H9 (cell line): ENCODE results near the gene CAB39L. TPM values are rescaled to one million over a fixed set of nuclear protein-coding genes. Genes with fewer than 3 reads are reported as not detected.
A peak's percentile ranks its signal among the peaks of the same experiment; 100 is the strongest.

Source experiments
- DNase-seq: peaks from one replicate; pipeline ENCODE4 v3.0.0-alpha.2; 2017
- H2AFZ ChIP-seq: one replicate; pipeline ENCODE4 v1.6.1; 2013; ENCODE audit warnings: mild to moderate bottlenecking, low read length, control low read depth, moderate library complexity
- H2AK5ac ChIP-seq: 2 replicates; pipeline ENCODE4 v1.6.1; 2013; ENCODE audit warnings: low read length, control low read depth, mixed read lengths; ENCODE audit not compliant: insufficient read length
- H2BK120ac ChIP-seq: one replicate; pipeline ENCODE4 v1.6.1; 2013; ENCODE audit warnings: low read depth, mild to moderate bottlenecking, low read length, control low read depth, inconsistent platforms; ENCODE audit not compliant: poor library complexity, severe bottlenecking
- H2BK12ac ChIP-seq: 2 replicates; pipeline ENCODE4 v1.6.1; 2013; ENCODE audit warnings: low read length, control low read depth, mixed read lengths, low read depth; ENCODE audit not compliant: insufficient read length
- H2BK15ac ChIP-seq: 2 replicates; pipeline ENCODE4 v1.6.1; 2013; ENCODE audit warnings: low read depth, low read length, control low read depth
- H2BK20ac ChIP-seq: one replicate; pipeline ENCODE4 v1.6.1; 2013; ENCODE audit warnings: low read depth, mild to moderate bottlenecking, low read length, control low read depth, inconsistent platforms; ENCODE audit not compliant: poor library complexity, severe bottlenecking
- H2BK5ac ChIP-seq: 2 replicates; pipeline ENCODE4 v1.6.1; 2013; ENCODE audit warnings: low read length, control low read depth, mixed read lengths; ENCODE audit not compliant: insufficient read length
- H3K14ac ChIP-seq: 2 replicates; pipeline ENCODE4 v1.6.1; 2013; ENCODE audit warnings: low read length, control low read depth; ENCODE audit not compliant: insufficient read depth
- H3K18ac ChIP-seq: 2 replicates; pipeline ENCODE4 v1.6.1; 2013; ENCODE audit warnings: low read depth, mild to moderate bottlenecking, mixed read lengths, low read length, control low read depth; ENCODE audit not compliant: insufficient read length
- H3K23ac ChIP-seq: 2 replicates; pipeline ENCODE4 v1.6.1; 2013; ENCODE audit warnings: low read length, control low read depth, mixed read lengths, low read depth; ENCODE audit not compliant: insufficient read length
- H3K23me2 ChIP-seq: 2 replicates; pipeline ENCODE4 v1.6.1; 2013; ENCODE audit warnings: low read depth, mild to moderate bottlenecking, mixed read lengths, low read length, control low read depth; ENCODE audit not compliant: insufficient read length, poor library complexity, severe bottlenecking
- H3K27ac ChIP-seq: 2 replicates; pipeline ENCODE4 v1.5.1; 2013; ENCODE audit warnings: low read length, control low read depth, mixed read lengths, low read depth; ENCODE audit not compliant: insufficient read length
- H3K27me3 ChIP-seq: 2 replicates; pipeline ENCODE4 v1.6.1; 2013; ENCODE audit warnings: low read length, control low read depth, inconsistent platforms; ENCODE audit not compliant: insufficient read depth
- H3K4ac ChIP-seq: 2 replicates; pipeline ENCODE4 v1.6.1; 2013; ENCODE audit warnings: low read depth, mild to moderate bottlenecking, control low read depth, inconsistent platforms, low read length, moderate library complexity
- H3K4me1 ChIP-seq: 2 replicates; pipeline ENCODE4 v1.6.1; 2013; ENCODE audit warnings: low read length, control low read depth, inconsistent platforms; ENCODE audit not compliant: insufficient read depth
- H3K4me2 ChIP-seq: 2 replicates; pipeline ENCODE4 v1.6.1; 2013; ENCODE audit warnings: low read length, control low read depth, mixed read lengths; ENCODE audit not compliant: insufficient read length, insufficient read depth
- H3K56ac ChIP-seq: 2 replicates; pipeline ENCODE4 v1.6.1; 2013; ENCODE audit warnings: low read depth, mild to moderate bottlenecking, mixed read lengths, low read length, control low read depth; ENCODE audit not compliant: insufficient read length
- H3K79me1 ChIP-seq: 2 replicates; pipeline ENCODE4 v1.6.1; 2013; ENCODE audit warnings: low read depth, mild to moderate bottlenecking, moderate library complexity, low read length, control low read depth, inconsistent platforms; ENCODE audit not compliant: insufficient read depth, poor library complexity, severe bottlenecking
- H3K79me2 ChIP-seq: 2 replicates; pipeline ENCODE4 v1.6.1; 2013; ENCODE audit warnings: low read length, control low read depth, inconsistent platforms; ENCODE audit not compliant: insufficient read depth
- H3K9ac ChIP-seq: 2 replicates; pipeline ENCODE4 v1.6.1; 2013; ENCODE audit warnings: low read length, control low read depth, mixed read lengths; ENCODE audit not compliant: insufficient read length; ENCODE audit errors: extremely low read depth
- H3K9me3 ChIP-seq: one replicate; pipeline ENCODE4 v1.6.1; 2013; ENCODE audit warnings: low read depth, low read length, inconsistent platforms; ENCODE audit not compliant: control insufficient read depth
- H3T11ph ChIP-seq: one replicate; pipeline ENCODE4 v1.6.1; 2013; ENCODE audit warnings: mild to moderate bottlenecking, low read length, control low read depth, inconsistent platforms
- H4K20me1 ChIP-seq: one replicate; pipeline ENCODE4 v1.6.1; 2013; ENCODE audit not compliant: control insufficient read depth, insufficient read length, insufficient read depth
- H4K5ac ChIP-seq: 2 replicates; pipeline ENCODE4 v1.6.1; 2013; ENCODE audit warnings: low read depth, mild to moderate bottlenecking, mixed read lengths, low read length, control low read depth; ENCODE audit not compliant: insufficient read length
- H4K8ac ChIP-seq: replicated peaks from 2 replicates; pipeline ENCODE4 v1.6.1; 2013; ENCODE audit warnings: low read length, control low read depth, mixed read lengths, low read depth; ENCODE audit not compliant: insufficient read length
- H4K91ac ChIP-seq: 2 replicates; pipeline ENCODE4 v1.6.1; 2013; ENCODE audit warnings: low read depth, mild to moderate bottlenecking, moderate library complexity, mixed read lengths, low read length, control low read depth; ENCODE audit not compliant: insufficient read length
- H3K27ac Mint-ChIP-seq, 3 experiments: 2 replicates in 2 of 3; 3 replicates in 1 of 3; pipeline ENCODE4 v1.8.0; 2020 to 2021; ENCODE audit warnings: mixed read lengths in 3 of 3, mild to moderate bottlenecking in 1 of 3, moderate library complexity in 1 of 3
- H3K27me3 Mint-ChIP-seq: 2 replicates; pipeline ENCODE4 v1.8.0; 2021; ENCODE audit warnings: low read depth, mild to moderate bottlenecking, moderate library complexity, mixed read lengths
- H3K36me3 Mint-ChIP-seq, 3 experiments: 2 replicates in 2 of 3; 3 replicates in 1 of 3; pipeline ENCODE4 v1.8.0; 2020 to 2021; ENCODE audit warnings: low read depth in 3 of 3, mixed read lengths in 3 of 3; ENCODE audit not compliant: insufficient read depth in 1 of 3
- H3K4me1 Mint-ChIP-seq, 2 experiments: 2 replicates each; pipeline ENCODE4 v1.8.0; 2020; ENCODE audit warnings: mixed read lengths in 2 of 2
- H3K4me3 Mint-ChIP-seq, 2 experiments: 2 replicates in 1 of 2; 3 replicates in 1 of 2; pipeline ENCODE4 v1.8.0; 2020 to 2021; ENCODE audit warnings: mild to moderate bottlenecking in 2 of 2, mixed read lengths in 2 of 2, moderate library complexity in 1 of 2
- H3K9me3 Mint-ChIP-seq, 2 experiments: 2 replicates in 1 of 2; 3 replicates in 1 of 2; pipeline ENCODE4 v1.8.0; 2020; ENCODE audit warnings: mild to moderate bottlenecking in 2 of 2, mixed read lengths in 2 of 2, moderate library complexity in 1 of 2
- WGBS: extraction: QIAGEN DNeasy Blood & Tissue Kit; methylation state at CpG from one replicate; pipeline ENCODE4 v1.1.7; 2013; ENCODE audit warnings: missing lambda C conversion rate, low lambda C conversion rate, mixed read lengths; ENCODE audit not compliant: insufficient read length; ENCODE audit errors: extremely low coverage; 5-methylcytosine and 5-hydroxymethylcytosine counted together
- total RNA-seq: library from RNA; stranded (reverse); gene quantifications from 2 replicates; pipeline ENCODE4 v1.2.1, GENCODE V29; 2021
- TF ChIP-seq, protein P1 (sequence below): fragments of 200-600 bp; sonication (generic); conservative IDR thresholded peaks from 3 replicates; pipeline ENCODE4 v1.8.0; 2021; ENCODE audit warnings: antibody characterized with exemption, mild to moderate bottlenecking

The CAB39L gene
- total RNA-seq, 1 experiment from 2014 or later: 6.0 TPM

- TF ChIP-seq, protein P1, sequence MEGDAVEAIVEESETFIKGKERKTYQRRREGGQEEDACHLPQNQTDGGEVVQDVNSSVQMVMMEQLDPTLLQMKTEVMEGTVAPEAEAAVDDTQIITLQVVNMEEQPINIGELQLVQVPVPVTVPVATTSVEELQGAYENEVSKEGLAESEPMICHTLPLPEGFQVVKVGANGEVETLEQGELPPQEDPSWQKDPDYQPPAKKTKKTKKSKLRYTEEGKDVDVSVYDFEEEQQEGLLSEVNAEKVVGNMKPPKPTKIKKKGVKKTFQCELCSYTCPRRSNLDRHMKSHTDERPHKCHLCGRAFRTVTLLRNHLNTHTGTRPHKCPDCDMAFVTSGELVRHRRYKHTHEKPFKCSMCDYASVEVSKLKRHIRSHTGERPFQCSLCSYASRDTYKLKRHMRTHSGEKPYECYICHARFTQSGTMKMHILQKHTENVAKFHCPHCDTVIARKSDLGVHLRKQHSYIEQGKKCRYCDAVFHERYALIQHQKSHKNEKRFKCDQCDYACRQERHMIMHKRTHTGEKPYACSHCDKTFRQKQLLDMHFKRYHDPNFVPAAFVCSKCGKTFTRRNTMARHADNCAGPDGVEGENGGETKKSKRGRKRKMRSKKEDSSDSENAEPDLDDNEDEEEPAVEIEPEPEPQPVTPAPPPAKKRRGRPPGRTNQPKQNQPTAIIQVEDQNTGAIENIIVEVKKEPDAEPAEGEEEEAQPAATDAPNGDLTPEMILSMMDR: no peak
- Mint-ChIP-seq H3K9me3 (no peaks in the 10 kb centered on the region; a peak in 1 of 5 replicates), H3K4me3 (no peak overlapping the region), H3K27me3 (no peaks in the 10 kb centered on the region; the same call in 1 of the 2 replicates), H3K27ac (peak overlapping the region in 1 of 3 experiments; percentile 3; a peak in 1 of 7 replicates), H3K4me1 (peaks cover 29 to 39% of the 10 kb centered on the region in 2 experiments), H3K36me3 (no peaks in the 10 kb centered on the region; a peak in 1 of 7 replicates)
- no peaks in the 10 kb centered on the region for H3K79me1 ChIP-seq
- no peak overlapping the region for H2BK5ac ChIP-seq
- H2BK120ac ChIP-seq: no peak overlapping the region
- no peak for DNase-seq
- no peak overlapping the region for H3K4me2 ChIP-seq
- no peak overlapping the region for H4K91ac ChIP-seq
- no peaks in the 10 kb centered on the region for H3K79me2 ChIP-seq
- H3K27me3 ChIP-seq: no peaks in the 10 kb centered on the region
- no CpG with 5 or more reads among the region's 4 CpGs for WGBS
- H4K5ac ChIP-seq: no peak overlapping the region
- no peaks in the 10 kb centered on the region for H3K23me2 ChIP-seq
- no peak overlapping the region for H2AK5ac ChIP-seq
- H4K20me1 ChIP-seq: no peaks in the 10 kb centered on the region
- H2BK12ac ChIP-seq: no peak overlapping the region
- H3K4me1 ChIP-seq: no peaks in the 10 kb centered on the region; the same call in 1 of the 2 replicates
- no peak overlapping the region for H3K4ac ChIP-seq
- no peak overlapping the region for H2BK15ac ChIP-seq
- no peak overlapping the region for H3K23ac ChIP-seq
- no peak overlapping the region for H3K9ac ChIP-seq
- no peak overlapping the region for H3K56ac ChIP-seq
- H3T11ph ChIP-seq: no peak overlapping the region
- H3K14ac ChIP-seq: no peak overlapping the region
- H2AFZ ChIP-seq: no peak overlapping the region
- H2BK20ac ChIP-seq: no peak overlapping the region
- H4K8ac ChIP-seq: no peak overlapping the region
- no peak overlapping the region for H3K18ac ChIP-seq
- no peak overlapping the region for H3K27ac ChIP-seq
- no peaks in the 10 kb centered on the region for H3K9me3 ChIP-seq
Observed at GRCh38 chr13:49369866-49370265, 74.0 kb downstream of the CAB39L start.
